ENCODE measurements around the gene AEN.

DNA sequence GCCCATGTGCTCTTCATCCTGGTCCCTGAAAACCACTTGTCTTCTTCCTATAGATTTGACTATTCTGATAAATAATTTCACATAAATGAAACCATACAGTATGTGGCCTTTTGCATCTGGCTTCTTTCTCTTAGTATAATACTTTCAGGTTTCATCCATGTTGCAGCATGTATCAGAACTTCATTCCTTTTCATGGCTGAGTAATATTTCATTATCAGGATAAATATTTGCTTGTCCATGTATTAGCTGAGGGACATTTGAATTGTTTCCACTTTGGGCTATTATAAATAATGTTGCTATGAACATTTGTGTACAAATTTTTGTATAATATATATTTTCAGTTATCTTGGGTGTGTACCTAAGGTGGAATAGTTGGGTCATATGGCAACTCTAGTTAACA lies 29.8 kb upstream of the AEN start:
- TF ChIP-seq POLR2A (IDR thresholded peaks at IDR 0.05; ENCODE audit: control extremely low read depth in 1 of 2, low read depth in 2 of 2, low read length in 2 of 2) (no peak), POU5F1 (IDR thresholded peaks at IDR 0.05; ENCODE audit: low read depth, low read length) (no peak)
- TF ChIP-seq, protein P1, sequence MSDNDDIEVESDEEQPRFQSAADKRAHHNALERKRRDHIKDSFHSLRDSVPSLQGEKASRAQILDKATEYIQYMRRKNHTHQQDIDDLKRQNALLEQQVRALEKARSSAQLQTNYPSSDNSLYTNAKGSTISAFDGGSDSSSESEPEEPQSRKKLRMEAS (IDR thresholded peaks at IDR 0.05), result no peak
- TF ChIP-seq, protein P2, sequence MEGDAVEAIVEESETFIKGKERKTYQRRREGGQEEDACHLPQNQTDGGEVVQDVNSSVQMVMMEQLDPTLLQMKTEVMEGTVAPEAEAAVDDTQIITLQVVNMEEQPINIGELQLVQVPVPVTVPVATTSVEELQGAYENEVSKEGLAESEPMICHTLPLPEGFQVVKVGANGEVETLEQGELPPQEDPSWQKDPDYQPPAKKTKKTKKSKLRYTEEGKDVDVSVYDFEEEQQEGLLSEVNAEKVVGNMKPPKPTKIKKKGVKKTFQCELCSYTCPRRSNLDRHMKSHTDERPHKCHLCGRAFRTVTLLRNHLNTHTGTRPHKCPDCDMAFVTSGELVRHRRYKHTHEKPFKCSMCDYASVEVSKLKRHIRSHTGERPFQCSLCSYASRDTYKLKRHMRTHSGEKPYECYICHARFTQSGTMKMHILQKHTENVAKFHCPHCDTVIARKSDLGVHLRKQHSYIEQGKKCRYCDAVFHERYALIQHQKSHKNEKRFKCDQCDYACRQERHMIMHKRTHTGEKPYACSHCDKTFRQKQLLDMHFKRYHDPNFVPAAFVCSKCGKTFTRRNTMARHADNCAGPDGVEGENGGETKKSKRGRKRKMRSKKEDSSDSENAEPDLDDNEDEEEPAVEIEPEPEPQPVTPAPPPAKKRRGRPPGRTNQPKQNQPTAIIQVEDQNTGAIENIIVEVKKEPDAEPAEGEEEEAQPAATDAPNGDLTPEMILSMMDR (IDR thresholded peaks at IDR 0.05; ENCODE audit: control extremely low read depth in 1 of 3, insufficient read depth in 1 of 3, low read depth in 1 of 3, low read length in 3 of 3), result no peak
